ENCODE data around the gene PDE5A. TPM values are rescaled to one million over a fixed set of nuclear protein-coding genes. Genes with fewer than 3 reads are reported as not detected.

PDE5A gene
- 6.6 and 25.5 TPM in 2 replicates for total RNA-seq

GRCh38 chr4:119628281-119629141 lies at the start of gene PDE5A:
TSS of gene PDE5A (minus strand) at chr4:119628804. CDS start at chr4:119628671, 133 bp downstream.

Data from smooth muscle cell of the umbilical artery (primary cell).